A549 (cell line): ENCODE results near the gene SPSB4. TPM values are rescaled to one million over a fixed set of nuclear protein-coding genes. Genes with fewer than 3 reads are reported as not detected.

Experiments
- ATAC-seq, 2 experiments: fragments of 200-7000 bp in 1 of 2; fragments of >200 bp in 1 of 2; cut with Nextera tagmentation in 1 of 2; cut with Tn5 transposase in 1 of 2; 3 replicates each; pipeline versions ENCODE4 v1.8.0 to v1.9.1; 2018 to 2020; ENCODE audit warnings: mild to moderate bottlenecking in 1 of 2, moderate library complexity in 1 of 2
- CTCF ChIA-PET: fragments of 300-600 bp; sonication (Branson Sonifier 250); formaldehyde crosslinking; extraction: SDS; loops from one replicate; lab custom pipeline; 2021; ENCODE audit warnings: antibody characterized with exemption, inconsistent platforms; lab: Yijun Ruan, JAX
- POLR2A ChIA-PET: fragments of 350-600 bp; formaldehyde crosslinking; extraction: SDS; loops from one replicate; lab custom pipeline; 2021; ENCODE audit warnings: antibody characterized with exemption, inconsistent platforms; lab: Yijun Ruan, JAX
- DNase-seq, 2 experiments: peaks; one replicate each; pipeline versions ENCODE4 v3.0.0 to v3.0.0-alpha.2; 2011 to 2016; ENCODE audit warnings: low read depth in 1 of 2, low spot score in 1 of 2
- FAIRE-seq: peaks from 2 replicates; lab custom pipeline; 2011; peaks lifted over from hg19 to GRCh38; lab: Jason Lieb, UNC
- H3K27ac ChIP-seq, 2 experiments: fragments of >200 bp; sonication (Bioruptor Twin); formaldehyde crosslinking; 3 replicates each; pipeline ENCODE4 v1.5.1; 2016 to 2017
- H3K4me1 ChIP-seq: fragments of >200 bp; sonication (Bioruptor Twin); formaldehyde crosslinking; 3 replicates; pipeline ENCODE4 v1.6.1; 2016
- H3K4me2 ChIP-seq: fragments of >200 bp; sonication (Bioruptor Twin); formaldehyde crosslinking; 3 replicates; pipeline ENCODE4 v1.6.1; 2016
- H3K4me3 ChIP-seq: fragments of >200 bp; sonication (Bioruptor Twin); formaldehyde crosslinking; 3 replicates; pipeline ENCODE4 v1.5.1; 2016
- H3K9me3 ChIP-seq: fragments of >200 bp; sonication (Bioruptor Twin); formaldehyde crosslinking; 3 replicates; pipeline ENCODE4 v1.6.1; 2016
- ATOH8 ChIP-seq: fragments of 250-450 bp; sonication (Bioruptor Pico); IDR thresholded peaks from 2 replicates; pipeline ENCODE4 v1.5.0; 2020; ENCODE audit warnings: low read depth, mild to moderate bottlenecking, moderate library complexity
- BHLHE40 ChIP-seq: IDR thresholded peaks from 2 replicates; pipeline ENCODE4 v1.6.1; 2012; ENCODE audit warnings: low read depth, low read length, inconsistent platforms
- CBX8 ChIP-seq: fragments of 200-600 bp; sonication (generic); IDR thresholded peaks from 2 replicates; pipeline ENCODE4 v1.6.1; 2016
- CEBPB ChIP-seq, 2 experiments: fragments of >200 bp in 1 of 2; sonication (Bioruptor Twin) in 1 of 2; formaldehyde crosslinking in 1 of 2; IDR thresholded peaks; 2 replicates each; pipeline ENCODE4 v1.6.1; 2012 to 2016
- CHD2 ChIP-seq: fragments of 150-350 bp; IDR thresholded peaks from 2 replicates; pipeline ENCODE4 v1.6.1; 2014; ENCODE audit warnings: low read length; ENCODE audit not compliant: partially characterized antibody
- CTCF ChIP-seq: fragments of >200 bp; sonication (Bioruptor Twin); formaldehyde crosslinking; IDR thresholded peaks from 3 replicates; pipeline ENCODE4 v1.5.1; 2016
- ESRRA ChIP-seq: fragments of 150-350 bp; IDR thresholded peaks from 2 replicates; pipeline ENCODE4 v1.6.1; 2014; ENCODE audit warnings: mild to moderate bottlenecking, low read length, borderline replicate concordance
- FOSL2 ChIP-seq, 2 experiments: fragments of 450-650 bp in 1 of 2; fragments of >200 bp in 1 of 2; sonication (Bioruptor Twin) in 1 of 2; formaldehyde crosslinking; IDR thresholded peaks; 2 replicates each; pipeline versions ENCODE4 v1.5.0 to v1.6.1; 2016 to 2020; ENCODE audit warnings: mild to moderate bottlenecking in 1 of 2, moderate library complexity in 1 of 2
- FOXS1 ChIP-seq: fragments of 250-450 bp; sonication (Bioruptor Pico); IDR thresholded peaks from 2 replicates; pipeline ENCODE4 v1.5.0; 2020; ENCODE audit warnings: mild to moderate bottlenecking, moderate library complexity
- HOXA7 ChIP-seq: fragments of 250-450 bp; sonication (Bioruptor Pico); IDR thresholded peaks from 2 replicates; pipeline ENCODE4 v1.5.0; 2020; ENCODE audit warnings: mild to moderate bottlenecking, moderate library complexity
- HOXB5 ChIP-seq: fragments of 250-450 bp; sonication (Bioruptor Pico); IDR thresholded peaks from 2 replicates; pipeline ENCODE4 v1.5.0; 2020; ENCODE audit warnings: mild to moderate bottlenecking, moderate library complexity
- JUN ChIP-seq, 2 experiments: fragments of >200 bp; sonication (Bioruptor Twin); formaldehyde crosslinking; IDR thresholded peaks; 2 replicates in 1 of 2; 3 replicates in 1 of 2; pipeline ENCODE4 v1.6.1; 2016 to 2017
- JUNB ChIP-seq: fragments of >200 bp; sonication (Bioruptor Twin); formaldehyde crosslinking; IDR thresholded peaks from 2 replicates; pipeline ENCODE4 v1.6.1; 2016
- KDM1A ChIP-seq: fragments of 200-600 bp; sonication (generic); IDR thresholded peaks from 2 replicates; pipeline ENCODE4 v1.6.1; 2016; ENCODE audit warnings: low read depth, mild to moderate bottlenecking
- MAZ ChIP-seq: fragments of 150-350 bp; IDR thresholded peaks from 2 replicates; pipeline ENCODE4 v1.6.1; 2014; ENCODE audit warnings: antibody characterized with exemption, low read depth, low read length, borderline replicate concordance
- MYC ChIP-seq: IDR thresholded peaks from 2 replicates; pipeline ENCODE4 v1.6.1; 2012; ENCODE audit warnings: mild to moderate bottlenecking, inconsistent platforms, low read length, improper control_type of control experiment, borderline replicate concordance
- POLR2A ChIP-seq: IDR thresholded peaks from 2 replicates; pipeline ENCODE4 v1.6.1; 2012; ENCODE audit warnings: mild to moderate bottlenecking, low read length
- RAD21 ChIP-seq, 2 experiments: fragments of >200 bp in 1 of 2; sonication (Bioruptor Twin) in 1 of 2; formaldehyde crosslinking in 1 of 2; IDR thresholded peaks in 1 of 2; conservative IDR thresholded peaks in 1 of 2; 2 replicates in 1 of 2; 3 replicates in 1 of 2; pipeline ENCODE4 v1.6.1; 2012 to 2018; ENCODE audit warnings: inconsistent platforms in 1 of 2
- RARB ChIP-seq: fragments of 250-450 bp; sonication (Bioruptor Pico); IDR thresholded peaks from 2 replicates; pipeline ENCODE4 v1.8.0; 2021; ENCODE audit warnings: mild to moderate bottlenecking, moderate library complexity
- REST ChIP-seq: fragments of 200-600 bp; sonication (generic); IDR thresholded peaks from 2 replicates; pipeline ENCODE4 v1.6.1; 2016; ENCODE audit warnings: antibody characterized with exemption, mild to moderate bottlenecking, moderate library complexity
- RFX5 ChIP-seq: fragments of 450-650 bp; IDR thresholded peaks from 2 replicates; pipeline ENCODE4 v1.7.1; 2014; ENCODE audit warnings: antibody characterized with exemption, mild to moderate bottlenecking, moderate library complexity
- SREBF2 ChIP-seq: fragments of 450-650 bp; IDR thresholded peaks from 2 replicates; pipeline ENCODE4 v1.6.1; 2014; ENCODE audit warnings: mild to moderate bottlenecking, moderate library complexity
- ZC3H11A ChIP-seq: fragments of 450-650 bp; IDR thresholded peaks from 2 replicates; pipeline ENCODE4 v1.6.1; 2014; ENCODE audit warnings: antibody characterized with exemption, mild to moderate bottlenecking
- ZFP36 ChIP-seq: fragments of 450-650 bp; IDR thresholded peaks from 2 replicates; pipeline ENCODE4 v1.6.1; 2014; ENCODE audit warnings: borderline replicate concordance; ENCODE audit not compliant: partially characterized antibody
- ZNF302 ChIP-seq: fragments of 250-450 bp; sonication (Bioruptor Pico); IDR thresholded peaks from 2 replicates; pipeline ENCODE4 v1.9.0; 2021; ENCODE audit warnings: inconsistent platforms, mild to moderate bottlenecking, moderate library complexity
- WGBS: methylation state at CpG from one replicate; pipeline ENCODE4 v1.1.6; 2017; ENCODE audit errors: missing lambda C conversion rate; 5-methylcytosine and 5-hydroxymethylcytosine counted together
- polyA plus RNA-seq, 4 experiments: library from polyadenylated mRNA; depleted of rRNA in 3 of 4; stranded (reverse); fragments of >200 nt; fragmentation: RNase III in 1 of 4; extraction: RNeasy Plus Mini Kit Qiagen cat#74134 plus additional on column Dnase treatment in 1 of 4; gene quantifications; 2 replicates in 3 of 4; 3 replicates in 1 of 4; pipeline ENCODE4 v1.2.3, GENCODE V29; 2011 to 2017
- TF ChIP-seq, protein P1 (sequence below): IDR thresholded peaks from 2 replicates; pipeline ENCODE4 v1.6.1; 2012
- TF ChIP-seq, protein P2 (sequence below): fragments of >200 bp; sonication (Bioruptor Twin); formaldehyde crosslinking; IDR thresholded peaks from 3 replicates; pipeline ENCODE4 v1.6.1; 2016
- TF ChIP-seq, protein P3 (sequence below): fragments of 150-350 bp; IDR thresholded peaks from 2 replicates; pipeline ENCODE4 v1.6.1; 2014; ENCODE audit warnings: low read depth, mild to moderate bottlenecking, low read length

Gene SPSB4
- polyA plus RNA-seq, 2 of the 4 experiments (the other 2 are of a cell fraction), result 0.03 to 0.04 TPM

DNA sequence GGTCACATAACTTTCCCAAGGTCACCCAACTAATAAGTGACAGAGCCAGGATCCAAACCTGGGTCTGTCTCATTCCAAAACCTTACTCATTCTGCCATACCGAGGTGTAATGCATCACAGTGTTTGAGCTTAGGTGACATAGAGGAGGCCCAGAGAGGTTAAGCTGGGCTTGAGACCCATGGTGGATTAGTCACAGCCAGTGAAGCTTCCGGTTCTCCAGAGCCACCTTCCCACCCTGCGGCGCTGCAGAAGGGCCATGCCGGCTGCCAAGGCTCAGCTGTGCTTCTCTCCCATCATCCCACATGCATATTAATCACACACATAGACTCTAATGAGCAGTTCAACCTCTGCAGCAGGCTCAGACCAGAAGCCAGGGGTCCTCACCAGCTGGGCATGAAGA lies 42.2 kb downstream of the SPSB4 start:
- Histone ChIP-seq H3K4me3 (no peak overlapping the region), H3K4me2 (no peak overlapping the region), H3K9me3 (no peaks in the 10 kb centered on the region), H3K27ac (no peak overlapping the region), H3K4me1 (no peaks in the 10 kb centered on the region)
- no peak for ATAC-seq
- ChIA-PET POLR2A (no interaction called here), CTCF (interaction anchor here (1.3 to 1.5 kb wide), 2 partner anchors 11 to 13 kb away, joined by 4 read pairs; no protein-coding TSS in a partner anchor)
- TF ChIP-seq HOXB5, result no peak
- TF ChIP-seq REST, result no peak
- TF ChIP-seq CHD2, result no peak
- TF ChIP-seq CBX8, result no peak
- TF ChIP-seq, protein P1, sequence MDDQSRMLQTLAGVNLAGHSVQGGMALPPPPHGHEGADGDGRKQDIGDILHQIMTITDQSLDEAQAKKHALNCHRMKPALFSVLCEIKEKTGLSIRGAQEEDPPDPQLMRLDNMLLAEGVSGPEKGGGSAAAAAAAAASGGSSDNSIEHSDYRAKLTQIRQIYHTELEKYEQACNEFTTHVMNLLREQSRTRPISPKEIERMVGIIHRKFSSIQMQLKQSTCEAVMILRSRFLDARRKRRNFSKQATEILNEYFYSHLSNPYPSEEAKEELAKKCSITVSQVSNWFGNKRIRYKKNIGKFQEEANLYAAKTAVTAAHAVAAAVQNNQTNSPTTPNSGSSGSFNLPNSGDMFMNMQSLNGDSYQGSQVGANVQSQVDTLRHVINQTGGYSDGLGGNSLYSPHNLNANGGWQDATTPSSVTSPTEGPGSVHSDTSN, result no peak
- TF ChIP-seq, protein P2, sequence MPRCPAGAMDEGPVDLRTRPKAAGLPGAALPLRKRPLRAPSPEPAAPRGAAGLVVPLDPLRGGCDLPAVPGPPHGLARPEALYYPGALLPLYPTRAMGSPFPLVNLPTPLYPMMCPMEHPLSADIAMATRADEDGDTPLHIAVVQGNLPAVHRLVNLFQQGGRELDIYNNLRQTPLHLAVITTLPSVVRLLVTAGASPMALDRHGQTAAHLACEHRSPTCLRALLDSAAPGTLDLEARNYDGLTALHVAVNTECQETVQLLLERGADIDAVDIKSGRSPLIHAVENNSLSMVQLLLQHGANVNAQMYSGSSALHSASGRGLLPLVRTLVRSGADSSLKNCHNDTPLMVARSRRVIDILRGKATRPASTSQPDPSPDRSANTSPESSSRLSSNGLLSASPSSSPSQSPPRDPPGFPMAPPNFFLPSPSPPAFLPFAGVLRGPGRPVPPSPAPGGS, result no peak
- no peak for TF ChIP-seq ESRRA
- TF ChIP-seq FOSL2 (IDR thresholded peaks at IDR 0.05), result no peak
- no peak for TF ChIP-seq FOSL2 (CRISPR knock-in tag; IDR thresholded peaks at IDR 0.05)
- no peak for TF ChIP-seq ZFP36
- no peak for TF ChIP-seq MAZ
- no peak for TF ChIP-seq JUN (IDR thresholded peaks at IDR 0.05)
- no peak for TF ChIP-seq ZNF302 (CRISPR knock-in tag)
- no peak for TF ChIP-seq RFX5
- TF ChIP-seq SREBF2, result no peak
- no peak for TF ChIP-seq KDM1A
- TF ChIP-seq RAD21 (conservative IDR thresholded peaks at IDR 0.05 in 1 of 2, IDR thresholded peaks at IDR 0.05 in 1 of 2), result no peak
- TF ChIP-seq ZC3H11A, result no peak
- no peak for FAIRE-seq
- WGBS, result 32% methylated on average over 5 of the region's 5 CpGs
- DNase-seq, result no peak

DNA sequence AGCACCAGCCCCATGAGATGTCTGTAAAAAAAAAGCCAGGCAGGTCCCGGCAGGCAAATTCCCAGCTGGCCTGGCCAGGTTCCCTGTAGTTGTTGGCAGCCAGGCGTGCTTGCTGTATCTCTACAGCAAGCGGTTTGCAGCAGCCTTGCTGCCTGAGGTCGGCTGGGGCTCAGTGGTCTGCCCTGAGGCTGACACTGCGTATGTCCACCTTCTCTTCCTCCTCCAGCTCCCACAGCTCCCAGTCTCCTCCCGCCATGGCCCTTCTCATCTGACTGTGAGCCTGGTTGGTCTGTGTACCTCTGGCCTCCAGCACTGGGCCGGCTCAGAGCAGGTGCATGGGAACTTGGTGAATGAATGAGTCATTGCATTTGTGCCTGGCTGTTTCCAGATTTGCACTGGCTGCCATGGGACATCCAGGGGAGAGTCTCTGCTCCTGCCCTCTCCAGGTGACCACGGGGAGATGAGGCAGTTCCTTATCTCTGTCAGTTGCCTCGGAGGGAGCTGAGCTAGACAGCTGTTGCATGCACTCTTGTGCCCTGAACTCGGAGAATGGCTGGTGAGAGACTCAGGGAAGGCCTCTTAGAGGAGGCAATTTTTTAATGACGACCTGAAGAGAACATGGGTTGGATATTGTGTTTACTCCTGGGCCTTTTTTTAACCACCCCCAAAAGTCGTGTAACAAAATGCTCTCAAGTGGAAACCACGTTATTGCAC lies 43.0 kb downstream of the SPSB4 start:
- no peak overlapping the region for H3K4me3 ChIP-seq
- H3K9me3 ChIP-seq, result no peaks in the 10 kb centered on the region
- WGBS, result 46% methylated on average over 11 of the region's 13 CpGs
- ATAC-seq (no peak), FAIRE-seq (no peak), DNase-seq (no peak)
- ChIA-PET POLR2A (no interaction called here), CTCF (interaction anchor here (1.5 kb wide), 1 partner anchor 12 kb away, joined by 4 read pairs; no protein-coding TSS in a partner anchor)
- H3K4me1 ChIP-seq, result no peaks in the 10 kb centered on the region
- H3K27ac ChIP-seq, result no peak overlapping the region
- H3K4me2 ChIP-seq, result no peak overlapping the region
- TF ChIP-seq JUNB, result no peak
- TF ChIP-seq, protein P3, sequence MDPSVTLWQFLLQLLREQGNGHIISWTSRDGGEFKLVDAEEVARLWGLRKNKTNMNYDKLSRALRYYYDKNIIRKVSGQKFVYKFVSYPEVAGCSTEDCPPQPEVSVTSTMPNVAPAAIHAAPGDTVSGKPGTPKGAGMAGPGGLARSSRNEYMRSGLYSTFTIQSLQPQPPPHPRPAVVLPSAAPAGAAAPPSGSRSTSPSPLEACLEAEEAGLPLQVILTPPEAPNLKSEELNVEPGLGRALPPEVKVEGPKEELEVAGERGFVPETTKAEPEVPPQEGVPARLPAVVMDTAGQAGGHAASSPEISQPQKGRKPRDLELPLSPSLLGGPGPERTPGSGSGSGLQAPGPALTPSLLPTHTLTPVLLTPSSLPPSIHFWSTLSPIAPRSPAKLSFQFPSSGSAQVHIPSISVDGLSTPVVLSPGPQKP, result no peak
- TF ChIP-seq POLR2A, result no peak
- no peak for TF ChIP-seq CTCF
- TF ChIP-seq RAD21 (conservative IDR thresholded peaks at IDR 0.05 in 1 of 2, IDR thresholded peaks at IDR 0.05 in 1 of 2), result no peak
- no peak for TF ChIP-seq HOXB5
- TF ChIP-seq ZFP36, result no peak
- TF ChIP-seq KDM1A, result no peak
- TF ChIP-seq CEBPB (IDR thresholded peaks at IDR 0.05), result no peak
- TF ChIP-seq ATOH8 (CRISPR knock-in tag), result no peak
- no peak for TF ChIP-seq RARB (CRISPR knock-in tag)
- TF ChIP-seq FOXS1, result no peak
- TF ChIP-seq HOXA7, result no peak
- no peak for TF ChIP-seq ZC3H11A
- no peak for TF ChIP-seq BHLHE40
- TF ChIP-seq JUN (IDR thresholded peaks at IDR 0.05), result no peak
- TF ChIP-seq MYC, result no peak
